ENCODE results near the gene CDNF.

DNA sequence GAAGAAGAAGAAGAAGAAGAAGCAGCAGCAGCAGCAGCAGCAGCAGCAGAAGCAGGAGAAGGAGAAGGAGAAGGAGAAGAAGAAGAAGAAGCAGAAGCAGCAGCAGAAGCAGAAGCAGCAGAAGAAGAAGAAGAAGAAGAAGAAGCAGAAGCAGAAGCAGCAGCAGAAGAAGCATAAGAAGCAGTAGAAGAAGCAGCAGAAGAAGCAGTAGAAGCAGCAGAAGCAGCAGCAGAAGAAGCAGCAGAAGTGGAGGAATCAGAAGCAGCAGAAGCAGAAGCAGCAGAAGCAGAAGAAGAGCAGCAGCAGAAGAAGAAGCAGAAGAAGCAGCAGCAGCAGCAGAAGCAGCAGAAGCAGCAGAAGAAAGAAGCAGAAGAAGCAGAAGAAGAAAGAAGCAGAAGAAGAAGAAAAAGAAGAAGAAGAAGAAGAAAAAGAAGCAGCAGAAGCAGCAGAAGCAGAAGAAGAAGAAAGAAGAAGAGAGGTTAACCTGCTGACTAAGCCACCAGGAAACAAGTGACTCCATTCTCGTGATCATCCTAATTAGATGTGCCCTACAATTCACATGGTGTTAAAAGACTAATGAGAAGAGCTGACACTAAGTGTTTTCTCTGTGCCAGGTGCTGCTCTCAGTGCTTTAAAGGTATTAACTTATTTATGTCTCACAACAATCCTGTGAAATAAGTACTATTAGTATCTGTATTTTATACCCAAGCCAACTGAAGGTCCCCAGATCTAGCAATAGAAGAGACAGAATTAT lies 11.6 kb downstream of the CDNF start:
- TF ChIP-seq, protein P1, sequence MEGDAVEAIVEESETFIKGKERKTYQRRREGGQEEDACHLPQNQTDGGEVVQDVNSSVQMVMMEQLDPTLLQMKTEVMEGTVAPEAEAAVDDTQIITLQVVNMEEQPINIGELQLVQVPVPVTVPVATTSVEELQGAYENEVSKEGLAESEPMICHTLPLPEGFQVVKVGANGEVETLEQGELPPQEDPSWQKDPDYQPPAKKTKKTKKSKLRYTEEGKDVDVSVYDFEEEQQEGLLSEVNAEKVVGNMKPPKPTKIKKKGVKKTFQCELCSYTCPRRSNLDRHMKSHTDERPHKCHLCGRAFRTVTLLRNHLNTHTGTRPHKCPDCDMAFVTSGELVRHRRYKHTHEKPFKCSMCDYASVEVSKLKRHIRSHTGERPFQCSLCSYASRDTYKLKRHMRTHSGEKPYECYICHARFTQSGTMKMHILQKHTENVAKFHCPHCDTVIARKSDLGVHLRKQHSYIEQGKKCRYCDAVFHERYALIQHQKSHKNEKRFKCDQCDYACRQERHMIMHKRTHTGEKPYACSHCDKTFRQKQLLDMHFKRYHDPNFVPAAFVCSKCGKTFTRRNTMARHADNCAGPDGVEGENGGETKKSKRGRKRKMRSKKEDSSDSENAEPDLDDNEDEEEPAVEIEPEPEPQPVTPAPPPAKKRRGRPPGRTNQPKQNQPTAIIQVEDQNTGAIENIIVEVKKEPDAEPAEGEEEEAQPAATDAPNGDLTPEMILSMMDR (IDR thresholded peaks at IDR 0.05), result no peak
- no peak for TF ChIP-seq POLR2A (IDR thresholded peaks at IDR 0.05)

Data from esophagus squamous epithelium (tissue), 4 donors.